GM13976 (cell line): ENCODE measurements around the gene PPP1R27.

Experiments used
- DNase-seq: peaks from one replicate; pipeline ENCODE4 v3.0.0; 2012; ENCODE audit warnings: low spot score
- CTCF ChIP-seq: IDR thresholded peaks from 2 replicates; pipeline ENCODE4 v1.5.1; 2012; ENCODE audit warnings: borderline replicate concordance, mild to moderate bottlenecking; ENCODE audit not compliant: insufficient read depth; ENCODE audit errors: extremely low read depth, missing control alignments, control extremely low read depth
- in situ Hi-C: fragments of 300-500 bp; cut with MboI; formaldehyde crosslinking; loops from one replicate; pipeline ENCODE4 v1.12.0; 2022; ENCODE audit warnings: low sequenced_read_pairs, mixed read lengths, inconsistent platforms; ENCODE audit not compliant: unreplicated experiment

PPP1R27 gene

GRCh38 chr17:81867170-81867990, 32.5 kb upstream of the PPP1R27 start:
- TF ChIP-seq CTCF, result no peak
- in situ Hi-C loops, result no loop called here

GRCh38 chr17:81866440-81867169, 31.8 kb upstream of the PPP1R27 start:
- in situ Hi-C loops, result no loop called here
- DNase-seq, result no peak
- TF ChIP-seq CTCF, result no peak

More at GRCh38 chr17:81867170-81867990, 32.5 kb upstream of the PPP1R27 start:
- DNase-seq, result no peak

- in situ Hi-C loops, result no loop called here
- DNase-seq, result no peak
- TF ChIP-seq CTCF, result no peak
These were observed 31.0 kb upstream of the PPP1R27 start for GRCh38 chr17:81865733-81866439.

- in situ Hi-C loops, result no loop called here
- no peak for TF ChIP-seq CTCF
These were observed 30.5 kb upstream of the PPP1R27 start for GRCh38 chr17:81865358-81865732.

GRCh38 chr17:81863833-81864768, 29.3 kb upstream of the PPP1R27 start:
- DNase-seq, result no peak
- in situ Hi-C loops, result no loop called here

More at GRCh38 chr17:81865358-81865732, 30.5 kb upstream of the PPP1R27 start:
- no peak for DNase-seq

More at GRCh38 chr17:81863833-81864768, 29.3 kb upstream of the PPP1R27 start:
- no peak for TF ChIP-seq CTCF
